Loucy (cell line): Measurements from ENCODE around the gene TSPAN32.

Experiments
- H2AFZ ChIP-seq: fragments of 200-600 bp; sonication (generic); 2 replicates; pipeline ENCODE4 v1.6.0; 2016; ENCODE audit warnings: antibody characterized with exemption, mild to moderate bottlenecking, low read length, moderate library complexity
- H3F3A ChIP-seq: fragments of 200-600 bp; 2 replicates; pipeline ENCODE4 v1.6.0; 2016; ENCODE audit warnings: antibody characterized with exemption, low read depth, mild to moderate bottlenecking
- H3K27me3 ChIP-seq: fragments of 200-600 bp; sonication (generic); 2 replicates; pipeline ENCODE4 v1.6.1; 2014; ENCODE audit warnings: low read length, mild to moderate bottlenecking; ENCODE audit not compliant: insufficient read depth, poor library complexity, severe bottlenecking
- H3K36me3 ChIP-seq: fragments of 200-600 bp; sonication (generic); 2 replicates; pipeline ENCODE4 v1.6.1; 2016; ENCODE audit warnings: low read length; ENCODE audit not compliant: insufficient read depth
- H3K4me1 ChIP-seq: fragments of 200-600 bp; sonication (generic); 2 replicates; pipeline ENCODE4 v1.5.1; 2014; ENCODE audit warnings: low read length, mild to moderate bottlenecking; ENCODE audit not compliant: insufficient read depth, poor library complexity, severe bottlenecking
- H3K4me2 ChIP-seq: fragments of 200-600 bp; sonication (generic); 2 replicates; pipeline ENCODE4 v1.6.0; 2014; ENCODE audit warnings: antibody characterized with exemption, low read length, low read depth, mild to moderate bottlenecking; ENCODE audit not compliant: poor library complexity, severe bottlenecking
- H3K4me3 ChIP-seq: fragments of 200-600 bp; sonication (generic); 2 replicates; pipeline ENCODE4 v1.5.1; 2014; ENCODE audit warnings: low read length, mild to moderate bottlenecking, mixed read lengths; ENCODE audit not compliant: poor library complexity, severe bottlenecking
- H3K79me2 ChIP-seq: fragments of 200-600 bp; sonication (generic); 2 replicates; pipeline ENCODE4 v1.6.1; 2014; ENCODE audit warnings: low read length; ENCODE audit not compliant: insufficient read depth
- H3K9ac ChIP-seq: fragments of 200-600 bp; sonication (generic); 2 replicates; pipeline ENCODE4 v1.6.0; 2014; ENCODE audit warnings: mild to moderate bottlenecking, low read depth, low read length, moderate library complexity; ENCODE audit not compliant: poor library complexity, severe bottlenecking
- H3K9me2 ChIP-seq: fragments of 200-600 bp; sonication (generic); replicated peaks from 2 replicates; pipeline ENCODE4 v1.6.1; 2016; ENCODE audit warnings: low read depth, low read length, mixed read lengths
- H3K9me3 ChIP-seq: fragments of 200-600 bp; sonication (generic); 2 replicates; pipeline ENCODE4 v1.6.1; 2014; ENCODE audit warnings: mild to moderate bottlenecking, antibody characterized with exemption, low read length, low read depth; ENCODE audit not compliant: insufficient read depth
- H4K20me1 ChIP-seq: fragments of 200-600 bp; sonication (generic); 2 replicates; pipeline ENCODE4 v1.6.0; 2014; ENCODE audit warnings: antibody characterized with exemption, low read length, mild to moderate bottlenecking; ENCODE audit not compliant: insufficient read depth, poor library complexity, severe bottlenecking
- EZH2phosphoT487 ChIP-seq: fragments of 200-600 bp; IDR thresholded peaks from 2 replicates; pipeline ENCODE4 v1.6.1; 2018; ENCODE audit warnings: antibody characterized with exemption, mild to moderate bottlenecking, moderate library complexity, borderline replicate concordance
- TF ChIP-seq, protein P1 (sequence below): fragments of 200-600 bp; sonication (generic); conservative IDR thresholded peaks from 2 replicates; pipeline ENCODE4 v1.5.1; 2014; ENCODE audit warnings: mild to moderate bottlenecking, antibody characterized with exemption, low read length

Gene TSPAN32

DNA sequence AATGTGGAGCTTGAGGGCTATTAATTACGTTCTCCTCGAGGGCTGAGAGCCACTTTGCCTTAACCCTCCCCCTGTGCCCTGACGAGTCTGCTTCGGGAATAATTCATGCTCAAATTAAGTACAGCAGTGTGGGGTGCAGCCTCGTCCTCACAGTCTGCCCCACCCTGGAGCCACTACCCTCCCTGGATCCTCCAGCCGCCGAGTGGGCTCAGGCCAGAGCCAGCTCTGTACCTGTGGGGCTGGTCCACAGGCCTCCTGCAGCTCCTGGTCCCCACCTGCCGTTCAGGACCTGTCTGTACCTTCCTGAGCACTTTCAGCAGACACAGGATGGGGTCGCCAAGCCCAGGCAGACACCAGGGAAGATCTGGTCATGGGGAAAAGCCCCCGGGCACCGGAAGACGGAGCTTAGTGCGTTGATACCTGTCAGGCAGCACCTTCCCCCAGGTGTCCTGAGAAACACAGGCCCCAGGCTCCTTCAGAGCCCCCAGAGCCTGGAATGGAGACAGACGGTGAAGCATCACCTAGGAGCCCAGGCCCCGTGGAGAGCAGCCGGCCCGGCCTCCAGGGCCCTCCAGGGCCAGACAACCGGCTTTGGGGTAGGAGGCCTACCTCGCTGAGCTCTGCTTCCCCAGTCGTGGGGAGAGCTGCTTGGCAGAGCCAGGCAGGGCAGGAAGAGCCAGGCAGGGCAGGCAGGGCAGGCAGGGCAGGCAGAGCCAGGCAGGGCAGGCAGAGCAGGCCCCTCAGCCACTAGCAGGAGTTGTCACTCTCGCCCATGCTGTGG, 9.7 kb downstream of the TSPAN32 start:
- Histone ChIP-seq H3K36me3 (no peaks in the 10 kb centered on the region), H3K79me2 (peaks cover 13% of the 10 kb centered on the region), H3K9ac (no peak overlapping the region), H3K9me3 (no peaks in the 10 kb centered on the region), H2AFZ (no peak overlapping the region), H3K4me2 (no peak overlapping the region), H3K9me2 (no peaks in the 10 kb centered on the region), H4K20me1 (peaks cover 6% of the 10 kb centered on the region), H3F3A (peaks cover under 1% of the 10 kb centered on the region; the same call in 1 of the 2 replicates), H3K4me1 (peaks cover 20% of the 10 kb centered on the region), H3K27me3 (no peaks in the 10 kb centered on the region), H3K4me3 (no peak overlapping the region)
- TF ChIP-seq, protein P1, sequence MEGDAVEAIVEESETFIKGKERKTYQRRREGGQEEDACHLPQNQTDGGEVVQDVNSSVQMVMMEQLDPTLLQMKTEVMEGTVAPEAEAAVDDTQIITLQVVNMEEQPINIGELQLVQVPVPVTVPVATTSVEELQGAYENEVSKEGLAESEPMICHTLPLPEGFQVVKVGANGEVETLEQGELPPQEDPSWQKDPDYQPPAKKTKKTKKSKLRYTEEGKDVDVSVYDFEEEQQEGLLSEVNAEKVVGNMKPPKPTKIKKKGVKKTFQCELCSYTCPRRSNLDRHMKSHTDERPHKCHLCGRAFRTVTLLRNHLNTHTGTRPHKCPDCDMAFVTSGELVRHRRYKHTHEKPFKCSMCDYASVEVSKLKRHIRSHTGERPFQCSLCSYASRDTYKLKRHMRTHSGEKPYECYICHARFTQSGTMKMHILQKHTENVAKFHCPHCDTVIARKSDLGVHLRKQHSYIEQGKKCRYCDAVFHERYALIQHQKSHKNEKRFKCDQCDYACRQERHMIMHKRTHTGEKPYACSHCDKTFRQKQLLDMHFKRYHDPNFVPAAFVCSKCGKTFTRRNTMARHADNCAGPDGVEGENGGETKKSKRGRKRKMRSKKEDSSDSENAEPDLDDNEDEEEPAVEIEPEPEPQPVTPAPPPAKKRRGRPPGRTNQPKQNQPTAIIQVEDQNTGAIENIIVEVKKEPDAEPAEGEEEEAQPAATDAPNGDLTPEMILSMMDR, result no peak

DNA sequence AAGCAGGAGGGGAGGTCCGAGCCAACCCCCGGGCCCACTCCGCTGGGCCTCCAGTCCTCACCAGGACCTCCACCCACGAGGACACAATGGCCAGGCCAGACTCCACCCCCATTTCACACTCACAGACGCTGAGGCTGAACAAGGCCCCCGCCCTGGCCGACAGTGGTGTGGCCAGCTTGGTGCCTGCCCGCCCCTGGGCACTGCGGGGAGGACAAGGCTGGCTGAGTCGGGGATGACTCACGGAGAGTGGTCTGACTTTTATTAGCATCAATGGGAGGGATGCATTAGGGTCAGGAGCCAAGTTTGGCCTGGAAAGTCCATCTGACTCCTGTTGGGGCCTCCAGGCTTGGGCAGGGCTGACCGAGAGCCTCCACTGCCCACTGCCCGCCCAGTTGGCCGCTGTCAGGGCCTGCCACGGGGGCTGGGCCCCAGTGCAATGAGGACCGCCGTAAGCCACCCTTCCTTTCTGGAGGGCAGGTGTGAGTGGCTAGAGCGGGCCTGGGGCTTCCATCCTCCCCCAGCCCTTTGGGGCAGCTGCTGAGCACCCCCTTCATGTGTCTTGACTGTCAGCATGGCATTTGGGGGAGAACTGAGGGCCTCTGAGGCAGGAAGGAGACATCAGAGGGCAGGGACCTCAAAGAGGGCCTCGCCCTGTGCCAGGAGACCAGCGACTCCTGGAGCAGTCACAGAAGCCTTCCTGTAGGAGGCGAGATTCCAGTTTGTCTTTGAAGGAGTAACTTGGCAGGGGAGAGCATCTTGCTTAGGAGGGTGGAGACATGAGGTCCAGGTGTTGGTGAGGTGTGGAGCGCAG, 10.6 kb downstream of the TSPAN32 start:
- Histone ChIP-seq H2AFZ (no peak overlapping the region), H3K9me3 (no peaks in the 10 kb centered on the region), H3F3A (no peaks in the 10 kb centered on the region), H3K4me3 (no peak overlapping the region), H3K9me2 (no peaks in the 10 kb centered on the region), H3K9ac (no peak overlapping the region), H3K79me2 (peaks cover 7% of the 10 kb centered on the region), H3K36me3 (no peaks in the 10 kb centered on the region), H3K27me3 (no peaks in the 10 kb centered on the region), H4K20me1 (peaks cover 2% of the 10 kb centered on the region), H3K4me1 (peaks cover 14% of the 10 kb centered on the region), H3K4me2 (no peak overlapping the region)
- TF ChIP-seq, protein P1, result no peak
- TF ChIP-seq EZH2phosphoT487, result no peak

DNA sequence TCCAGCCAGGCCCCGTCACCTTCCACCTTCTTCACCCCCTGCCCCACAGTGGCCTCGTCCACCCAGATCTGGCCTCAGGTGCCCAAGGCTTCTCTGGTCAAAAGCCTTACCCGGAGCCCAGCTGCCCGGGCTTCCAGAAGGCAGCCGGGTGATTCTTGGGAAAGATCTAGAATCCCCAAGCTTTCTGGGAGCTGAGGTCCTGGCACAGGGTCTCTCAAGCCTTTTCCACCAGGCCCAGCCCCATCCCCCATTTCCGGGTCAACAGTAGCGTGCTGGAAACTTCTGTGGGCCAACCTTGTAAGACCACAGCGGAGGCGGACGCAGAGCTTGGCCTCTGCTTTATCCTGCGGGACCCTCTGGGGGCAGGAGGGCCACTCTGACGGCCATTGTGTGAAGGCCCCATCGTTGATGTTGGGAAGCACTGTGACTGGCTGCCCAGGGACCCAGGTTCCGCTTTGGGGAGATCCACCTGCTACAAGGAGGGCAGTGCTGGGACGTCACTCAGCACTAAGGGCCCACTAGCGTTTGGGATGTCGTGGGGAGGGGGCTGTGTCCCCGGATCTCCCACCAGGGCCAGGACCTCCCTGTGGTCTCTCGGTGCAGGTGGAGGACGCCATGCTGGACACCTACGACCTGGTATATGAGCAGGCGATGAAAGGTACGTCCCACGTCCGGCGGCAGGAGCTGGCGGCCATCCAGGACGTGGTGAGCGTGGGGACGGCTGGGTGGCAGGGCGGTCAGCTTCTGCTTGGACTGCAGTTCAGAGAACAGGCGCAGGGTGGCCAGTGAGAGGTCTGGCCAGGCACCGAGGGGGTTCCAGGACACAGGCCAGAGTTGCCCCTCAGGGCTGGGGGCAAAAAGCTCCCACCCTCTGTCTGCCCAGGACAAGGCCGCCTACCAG, 11.5 kb downstream of the TSPAN32 start:
- Histone ChIP-seq H3K9me2 (no peaks in the 10 kb centered on the region), H3K9me3 (no peaks in the 10 kb centered on the region), H3K36me3 (no peaks in the 10 kb centered on the region), H4K20me1 (no peaks in the 10 kb centered on the region), H3F3A (no peaks in the 10 kb centered on the region), H3K4me1 (peaks cover 8% of the 10 kb centered on the region), H3K4me2 (no peak overlapping the region), H2AFZ (no peak overlapping the region), H3K9ac (no peak overlapping the region), H3K27me3 (no peaks in the 10 kb centered on the region), H3K4me3 (no peak overlapping the region), H3K79me2 (no peaks in the 10 kb centered on the region)
- TF ChIP-seq, protein P1, result no peak
- TF ChIP-seq EZH2phosphoT487, result no peak
